Raji (cell line): ENCODE results near the gene CALR.

ENCODE experiments used
- POLR2A ChIP-seq: IDR thresholded peaks from 2 replicates; pipeline ENCODE4 v1.6.1; 2011; ENCODE audit warnings: low read depth, low read length, control low read depth; ENCODE audit not compliant: insufficient read depth

The CALR gene

GRCh38 chr19:12946731-12947496 is 8.5 kb downstream of the CALR start:
- TF ChIP-seq POLR2A: no peak

DNA sequence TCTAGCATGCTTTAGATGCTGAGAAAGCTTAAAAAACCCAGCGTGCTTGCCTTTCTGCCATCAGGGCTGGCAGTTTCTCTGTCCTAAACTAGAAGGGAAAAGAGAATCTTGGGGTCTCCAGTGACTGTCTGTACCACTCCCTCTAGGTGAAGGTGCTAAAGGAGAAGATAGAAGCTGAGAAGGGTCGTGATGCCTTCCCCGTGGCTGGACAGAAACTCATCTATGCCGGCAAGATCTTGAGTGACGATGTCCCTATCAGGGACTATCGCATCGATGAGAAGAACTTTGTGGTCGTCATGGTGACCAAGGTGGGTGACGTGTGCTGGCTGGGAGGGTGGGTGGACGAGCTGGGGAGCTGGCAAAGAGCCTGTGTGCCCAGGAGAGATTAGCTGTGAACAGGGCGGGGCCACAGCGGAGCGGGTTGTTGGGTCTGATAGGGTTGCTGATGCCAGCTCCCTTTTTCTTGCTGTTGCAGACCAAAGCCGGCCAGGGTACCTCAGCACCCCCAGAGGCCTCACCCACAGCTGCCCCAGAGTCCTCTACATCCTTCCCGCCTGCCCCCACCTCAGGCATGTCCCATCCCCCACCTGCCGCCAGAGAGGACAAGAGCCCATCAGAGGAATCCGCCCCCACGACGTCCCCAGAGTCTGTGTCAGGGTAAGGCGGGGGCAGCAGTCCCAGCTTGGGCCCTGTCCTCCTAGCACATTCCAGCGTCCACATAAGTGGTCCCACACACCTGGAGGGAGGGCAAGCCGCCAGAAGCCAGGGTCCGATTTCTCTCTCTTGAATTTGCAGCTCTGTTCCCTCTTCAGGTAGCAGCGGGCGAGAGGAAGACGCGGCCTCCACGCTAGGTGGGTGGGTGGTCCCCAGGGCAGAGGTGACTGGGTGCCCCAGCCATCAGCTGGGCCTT is 9.5 kb downstream of the CALR start:
- TF ChIP-seq POLR2A: no peak

- no peak for TF ChIP-seq POLR2A
These were observed 10.4 kb downstream of the CALR start for GRCh38 chr19:12948612-12949362.

DNA sequence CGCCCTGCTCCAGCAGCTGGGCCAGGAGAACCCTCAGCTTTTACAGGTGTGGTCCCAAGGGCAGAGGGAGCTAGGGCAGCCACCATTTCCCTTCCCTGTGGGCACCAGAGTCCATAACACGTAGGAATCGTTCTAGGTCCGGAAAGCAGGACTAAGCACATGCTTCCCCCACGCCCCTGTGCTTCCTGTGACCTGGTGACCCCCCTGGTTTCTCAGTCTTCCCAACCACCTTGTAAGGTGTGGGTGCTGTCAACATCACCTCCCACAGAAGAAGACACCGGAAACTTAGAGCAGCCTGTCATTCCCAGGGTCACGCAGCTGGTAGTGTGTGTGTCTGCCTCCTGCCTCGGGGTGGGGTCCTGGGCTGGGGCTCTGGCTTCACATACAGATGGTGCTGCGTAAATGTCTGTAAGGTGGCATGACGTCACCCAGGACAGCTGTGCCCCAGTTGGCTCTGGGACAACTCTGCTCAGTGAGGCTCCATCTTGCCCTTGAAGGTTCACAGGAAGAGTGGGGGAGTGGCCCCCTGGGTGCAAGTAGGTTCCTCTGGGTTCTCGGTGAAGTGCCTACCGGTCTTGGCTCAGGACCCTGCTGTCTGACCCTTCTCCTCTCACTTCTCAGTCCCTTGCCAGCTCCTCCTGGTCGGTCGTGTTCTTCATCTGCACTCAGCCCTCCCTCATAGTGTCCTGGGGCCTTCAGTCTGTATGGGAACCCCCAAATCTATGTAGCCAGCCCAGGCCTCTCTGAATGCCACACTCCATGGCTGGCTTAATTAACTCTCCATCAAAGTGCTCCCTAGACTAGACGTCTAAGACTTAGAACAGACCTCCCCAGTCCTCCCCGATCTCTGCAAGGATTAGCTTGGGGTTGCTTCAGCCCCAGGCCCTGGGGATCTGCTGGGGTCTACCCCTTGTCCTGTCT is 11.2 kb downstream of the CALR start:
- TF ChIP-seq POLR2A: no peak

GRCh38 chr19:12952488-12953137 is 14.2 kb downstream of the CALR start:
- TF ChIP-seq POLR2A: no peak

- TF ChIP-seq POLR2A: no peak
These were observed 14.9 kb downstream of the CALR start for GRCh38 chr19:12953138-12953798.

DNA sequence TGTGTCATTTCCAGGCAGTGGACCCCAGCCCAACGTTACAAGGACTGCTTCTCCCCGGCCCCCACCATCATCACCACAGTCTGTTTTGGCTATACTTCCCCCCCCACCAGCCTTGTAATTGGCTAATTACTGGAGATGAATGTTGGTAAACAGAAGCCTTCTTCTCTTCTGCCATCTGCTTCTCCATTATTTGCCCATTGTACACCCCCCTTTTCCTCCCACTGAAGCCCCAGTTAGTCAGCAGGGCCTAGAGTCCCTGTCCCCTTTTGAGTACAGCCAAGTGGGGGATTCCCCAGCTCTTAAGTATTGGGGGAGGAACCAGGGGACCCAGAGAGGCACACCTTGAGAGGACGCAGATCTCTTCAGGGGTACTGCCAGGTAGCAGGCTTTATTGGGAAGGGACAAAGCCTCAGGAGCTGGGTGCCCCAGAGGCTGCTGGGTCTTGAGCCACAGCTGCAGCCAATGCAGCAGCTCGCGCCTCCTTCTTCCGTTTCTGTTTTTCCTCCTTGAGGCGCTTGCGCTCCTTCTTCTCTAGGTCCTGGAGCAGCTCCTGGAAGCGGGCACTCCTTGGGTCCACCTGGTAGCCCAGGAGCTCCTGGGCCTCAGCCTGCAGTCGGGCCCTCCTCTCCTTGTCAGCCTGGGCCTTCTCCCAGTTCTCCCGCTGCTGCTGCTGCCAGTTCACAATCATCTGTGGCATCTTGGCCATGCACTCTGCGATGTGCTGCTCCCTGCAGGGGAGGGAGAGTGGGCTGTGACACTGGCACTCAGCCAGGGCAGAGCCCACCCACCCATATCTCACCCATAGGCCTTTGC is 15.6 kb downstream of the CALR start:
- no peak for TF ChIP-seq POLR2A

DNA sequence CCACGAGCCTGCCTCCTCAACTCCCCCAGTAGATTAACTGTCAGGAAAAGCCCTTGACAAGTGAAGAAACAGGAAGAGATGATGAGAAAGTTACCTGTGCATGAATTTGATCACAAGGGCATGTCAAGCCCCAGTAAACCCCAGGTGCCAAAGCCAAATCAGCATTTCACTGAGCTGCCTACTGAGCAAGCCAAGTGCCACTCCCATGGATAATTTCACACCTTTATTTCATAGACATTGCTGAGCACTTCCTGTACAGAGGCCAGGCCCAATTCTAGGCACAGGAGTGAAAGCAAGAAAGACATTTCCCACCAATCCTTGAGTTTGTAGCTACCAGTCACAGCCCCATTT is 16.2 kb downstream of the CALR start:
- no peak for TF ChIP-seq POLR2A

DNA sequence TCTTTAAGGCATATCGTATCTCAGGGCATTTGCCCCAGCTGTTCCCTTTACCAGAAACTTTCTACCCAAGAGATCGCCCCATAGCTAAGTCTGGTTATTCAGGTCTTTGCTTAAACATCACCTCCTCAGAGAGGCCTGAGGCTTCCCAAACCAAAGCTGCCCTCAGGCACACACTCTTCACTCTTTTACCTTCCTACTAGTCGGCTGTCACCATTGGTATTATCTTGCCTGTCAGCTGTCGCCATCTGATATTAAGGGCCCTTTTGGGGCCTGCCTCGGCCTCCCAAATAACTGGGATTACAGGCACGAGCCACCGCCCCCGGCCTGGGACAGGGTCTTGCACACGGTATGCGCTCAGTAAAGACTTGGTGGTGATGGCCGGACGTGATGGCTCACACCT is 17.6 kb downstream of the CALR start:
- no peak for TF ChIP-seq POLR2A

- peak; percentile 93 for TF ChIP-seq POLR2A
These were observed 18.3 kb downstream of the CALR start, which contains the start of gene GADD45GIP1 for GRCh38 chr19:12956446-12957388. GADD45GIP1 (minus strand) TSS chr19:12957223; CDS start chr19:12957212, 11 bp downstream.

GRCh38 chr19:12959481-12959880 is 21.1 kb downstream of the CALR start:
- TF ChIP-seq POLR2A: no peak
